MM.1S (cell line): ENCODE measurements around the gene TRAPPC8.
"Not testable (repeated sequence)": the region's sequence is repeated elsewhere in the genome, so short reads cannot be mapped to it uniquely, and the experiment has no call there.

ENCODE experiments used
- DNase-seq: peaks from one replicate; pipeline ENCODE4 v3.0.0-alpha.2; 2015
- H2AFZ ChIP-seq: fragments of 300-600 bp; sonication (generic); 2 replicates; pipeline ENCODE4 v1.6.0; 2016; ENCODE audit warnings: antibody characterized with exemption, low read length
- H3F3A ChIP-seq: fragments of 300-600 bp; sonication (generic); 2 replicates; pipeline ENCODE4 v1.6.1; 2016; ENCODE audit warnings: mild to moderate bottlenecking, antibody characterized with exemption, low read length, moderate library complexity, mixed read lengths; ENCODE audit not compliant: insufficient read depth
- H3K27ac ChIP-seq: fragments of 300-600 bp; sonication (generic); 2 replicates; pipeline ENCODE4 v1.5.1; 2016; ENCODE audit warnings: mild to moderate bottlenecking, low read length
- H3K27me3 ChIP-seq: fragments of 300-600 bp; sonication (generic); replicated peaks from 2 replicates; pipeline ENCODE4 v1.6.0; 2016; ENCODE audit warnings: low read length; ENCODE audit not compliant: insufficient read depth
- H3K36me3 ChIP-seq: fragments of 300-600 bp; sonication (generic); replicated peaks from 2 replicates; pipeline ENCODE4 v1.6.1; 2016; ENCODE audit warnings: mild to moderate bottlenecking, low read length, mixed read lengths; ENCODE audit not compliant: insufficient read depth
- H3K4me1 ChIP-seq: fragments of 300-600 bp; sonication (generic); 2 replicates; pipeline ENCODE4 v1.6.1; 2016; ENCODE audit warnings: low read length, mixed read lengths
- H3K4me2 ChIP-seq: fragments of 300-600 bp; sonication (generic); 2 replicates; pipeline ENCODE4 v1.6.0; 2016; ENCODE audit warnings: low read depth, low read length
- H3K4me3 ChIP-seq: fragments of 300-600 bp; sonication (generic); 2 replicates; pipeline ENCODE4 v1.5.1; 2016; ENCODE audit warnings: low read length, mixed read lengths
- H3K79me2 ChIP-seq: fragments of 300-600 bp; sonication (generic); 2 replicates; pipeline ENCODE4 v1.6.1; 2016; ENCODE audit warnings: mixed run types, low read length, mixed read lengths
- H3K9ac ChIP-seq: fragments of 300-600 bp; sonication (generic); 2 replicates; pipeline ENCODE4 v1.6.1; 2016; ENCODE audit warnings: low read length, mixed read lengths
- H3K9me2 ChIP-seq: fragments of 300-600 bp; sonication (generic); replicated peaks from 2 replicates; pipeline ENCODE4 v1.6.1; 2016; ENCODE audit warnings: mild to moderate bottlenecking, low read length, mixed read lengths; ENCODE audit not compliant: insufficient read depth
- H3K9me3 ChIP-seq: fragments of 300-600 bp; sonication (generic); replicated peaks from 2 replicates; pipeline ENCODE4 v1.6.1; 2016; ENCODE audit warnings: mild to moderate bottlenecking, low read length, mixed read lengths; ENCODE audit not compliant: insufficient read depth
- H4K20me1 ChIP-seq: fragments of 300-600 bp; sonication (generic); 2 replicates; pipeline ENCODE4 v1.6.1; 2016; ENCODE audit warnings: mild to moderate bottlenecking, low read length, moderate library complexity, mixed read lengths; ENCODE audit not compliant: insufficient read depth
- CTCF ChIP-seq: fragments of 300-600 bp; sonication (generic); IDR thresholded peaks from 2 replicates; pipeline ENCODE4 v1.5.1; 2016; ENCODE audit warnings: antibody characterized with exemption, low read length, mixed read lengths
- EZH2 ChIP-seq: fragments of 300-600 bp; sonication (generic); optimal IDR thresholded peaks from 2 replicates; pipeline ENCODE3; 2017; ENCODE audit warnings: low read depth, mild to moderate bottlenecking, antibody characterized with exemption, low read length, mixed read lengths
- EZH2phosphoT487 ChIP-seq: fragments of 300-600 bp; sonication (generic); IDR thresholded peaks from 2 replicates; pipeline ENCODE4 v1.6.1; 2018; ENCODE audit warnings: antibody characterized with exemption, low read length

Gene TRAPPC8

GRCh38 chr18:31814132-31814531, 128.8 kb downstream of the TRAPPC8 start:
- DNase-seq: no peak
- Histone ChIP-seq H3F3A (no peaks in the 10 kb centered on the region), H3K9me3 (no peaks in the 10 kb centered on the region), H3K4me1 (no peaks in the 10 kb centered on the region), H3K36me3 (no peaks in the 10 kb centered on the region), H3K4me3 (no peak overlapping the region), H3K4me2 (no peak overlapping the region), H3K79me2 (no peaks in the 10 kb centered on the region), H3K27me3 (no peaks in the 10 kb centered on the region), H3K9me2 (no peaks in the 10 kb centered on the region), H3K9ac (no peak overlapping the region), H2AFZ (no peak overlapping the region), H4K20me1 (no peaks in the 10 kb centered on the region), H3K27ac (no peak overlapping the region)
- no peak for TF ChIP-seq EZH2phosphoT487
- no peak for TF ChIP-seq EZH2
- no peak for TF ChIP-seq CTCF

GRCh38 chr18:31810336-31811130, 132.4 kb downstream of the TRAPPC8 start:
- not testable (repeated sequence) for H3K4me1 ChIP-seq, H3K36me3 ChIP-seq, H3K4me2 ChIP-seq, H3K27me3 ChIP-seq, H3K79me2 ChIP-seq, H3K27ac ChIP-seq, DNase-seq, H3K9me3 ChIP-seq, H3F3A ChIP-seq, H3K4me3 ChIP-seq, H4K20me1 ChIP-seq, H3K9me2 ChIP-seq, H2AFZ ChIP-seq, H3K9ac ChIP-seq

GRCh38 chr18:31809049-31809448, 133.9 kb downstream of the TRAPPC8 start:
- H3K4me1 ChIP-seq, H3K79me2 ChIP-seq, DNase-seq, H3K9me2 ChIP-seq, H3F3A ChIP-seq, H3K4me2 ChIP-seq, H3K4me3 ChIP-seq, H3K27me3 ChIP-seq, H3K9ac ChIP-seq, H3K36me3 ChIP-seq, H4K20me1 ChIP-seq, H3K27ac ChIP-seq, H3K9me3 ChIP-seq, H2AFZ ChIP-seq: not testable (repeated sequence)

GRCh38 chr18:31801078-31801477, 141.8 kb downstream of the TRAPPC8 start:
- H3K27ac ChIP-seq: no peak overlapping the region
- no peaks in the 10 kb centered on the region for H3K27me3 ChIP-seq
- TF ChIP-seq CTCF (no peak), EZH2 (no peak), EZH2phosphoT487 (no peak)
- no peak overlapping the region for H3K4me3 ChIP-seq
- no peaks in the 10 kb centered on the region for H3K9me3 ChIP-seq
- no peaks in the 10 kb centered on the region for H4K20me1 ChIP-seq
- H3K4me1 ChIP-seq: no peaks in the 10 kb centered on the region
- H3K79me2 ChIP-seq: no peaks in the 10 kb centered on the region
- no peak for DNase-seq
- H3K36me3 ChIP-seq: no peaks in the 10 kb centered on the region
- H3K4me2 ChIP-seq: no peak overlapping the region
- H2AFZ ChIP-seq: no peak overlapping the region
- H3K9me2 ChIP-seq: no peaks in the 10 kb centered on the region
- no peak overlapping the region for H3K9ac ChIP-seq
- no peaks in the 10 kb centered on the region for H3F3A ChIP-seq

- not testable (repeated sequence) for H3K79me2 ChIP-seq, H3F3A ChIP-seq, H3K4me2 ChIP-seq, H3K4me3 ChIP-seq, H3K9me2 ChIP-seq, H2AFZ ChIP-seq, H3K36me3 ChIP-seq, H3K27me3 ChIP-seq, H3K27ac ChIP-seq, H3K9ac ChIP-seq, H3K9me3 ChIP-seq, H4K20me1 ChIP-seq, DNase-seq, H3K4me1 ChIP-seq
Measured at GRCh38 chr18:31799257-31799656, 143.7 kb downstream of the TRAPPC8 start.
